Right lung (tissue), 5 donors: Measurements from ENCODE around the gene THSD4. TPM values are rescaled to one million over a fixed set of nuclear protein-coding genes. Genes with fewer than 3 reads are reported as not detected.

Source experiments
- DNase-seq, 2 donors: peaks; one replicate each; pipeline ENCODE4 v3.0.0-alpha.2; 2013
- polyA plus RNA-seq, 5 donors: library from polyadenylated mRNA; unstranded; fragments of 120-200 nt; gene quantifications; one replicate each; pipeline versions ENCODE4 v1.2.1 to v1.2.3, GENCODE V29; 2013; ENCODE audit warnings: inconsistent platforms in 1 of 5, low replicate concordance in 1 of 5; ENCODE audit not compliant: insufficient read length in 5 of 5, insufficient read depth in 1 of 5

The THSD4 gene
- polyA plus RNA-seq, 5 donors: 14.0 to 27.2 (median 17.1) TPM

GRCh38 chr15:71452893-71453292, 337.6 kb downstream of the THSD4 start:
- no peak for DNase-seq

GRCh38 chr15:71454462-71454996, 339.3 kb downstream of the THSD4 start:
- no peak for DNase-seq

- DNase-seq: no peak
These were observed 339.8 kb downstream of the THSD4 start for GRCh38 chr15:71455107-71455506.

- DNase-seq: no peak
These were observed 340.6 kb downstream of the THSD4 start for GRCh38 chr15:71455878-71456277.

- no peak for DNase-seq
These were observed 341.1 kb downstream of the THSD4 start for GRCh38 chr15:71456362-71456761.

GRCh38 chr15:71456811-71457210, 341.5 kb downstream of the THSD4 start:
- DNase-seq: no peak

- DNase-seq: no peak
These were observed 342.9 kb downstream of the THSD4 start for GRCh38 chr15:71458089-71458660.

GRCh38 chr15:71461748-71462147, 346.5 kb downstream of the THSD4 start:
- no peak for DNase-seq

GRCh38 chr15:71462638-71463037, 347.4 kb downstream of the THSD4 start:
- DNase-seq: no peak

GRCh38 chr15:71463156-71463665, 347.9 kb downstream of the THSD4 start:
- no peak for DNase-seq

- DNase-seq: no peak
These were observed 350.1 kb downstream of the THSD4 start for GRCh38 chr15:71465131-71465955.

GRCh38 chr15:71468715-71469114, 353.4 kb downstream of the THSD4 start:
- no peak for DNase-seq

GRCh38 chr15:71469413-71469812, 354.1 kb downstream of the THSD4 start:
- no peak for DNase-seq

- DNase-seq: no peak
These were observed 356.1 kb downstream of the THSD4 start for GRCh38 chr15:71471347-71471746.

- no peak for DNase-seq
These were observed 357.3 kb downstream of the THSD4 start for GRCh38 chr15:71472566-71472965.

- DNase-seq: no peak
These were observed 358.5 kb downstream of the THSD4 start for GRCh38 chr15:71473751-71474150.

GRCh38 chr15:71476823-71477222, 361.6 kb downstream of the THSD4 start:
- DNase-seq: no peak

- DNase-seq: no peak
These were observed 365.3 kb downstream of the THSD4 start for GRCh38 chr15:71480556-71480955.

GRCh38 chr15:71484080-71484479, 368.8 kb downstream of the THSD4 start:
- no peak for DNase-seq

GRCh38 chr15:71485094-71485693, 369.9 kb downstream of the THSD4 start:
- DNase-seq: no peak

GRCh38 chr15:71489570-71489969, 374.3 kb downstream of the THSD4 start:
- DNase-seq: no peak

GRCh38 chr15:71493526-71493925, 378.3 kb downstream of the THSD4 start:
- no peak for DNase-seq
